ENCODE results near the gene PTPN3. TPM values are rescaled to one million over a fixed set of nuclear protein-coding genes. Genes with fewer than 3 reads are reported as not detected.

PTPN3 gene
- total RNA-seq, 6 experiments from 2014 or later, result not detected

- H3K27me3 Mint-ChIP-seq (ENCODE audit: insufficient read depth), result peaks cover 28% of the 10 kb centered on the region
- H3K36me3 Mint-ChIP-seq (ENCODE audit: low read depth), result no peaks in the 10 kb centered on the region
- H3K27ac Mint-ChIP-seq, result no peak overlapping the region
- no peak for DNase-seq
- no peaks in the 10 kb centered on the region for H3K4me1 Mint-ChIP-seq (ENCODE audit: low read depth)
- H3K4me3 Mint-ChIP-seq, result no peak overlapping the region
- no peak for TF ChIP-seq CTCF (IDR thresholded peaks at IDR 0.05)
- no peaks in the 10 kb centered on the region for H3K9me3 Mint-ChIP-seq
These were observed 115.5 kb downstream of the PTPN3 start for GRCh38 chr9:109382585-109382984.

GRCh38 chr9:109382182-109382581 lies 115.9 kb downstream of the PTPN3 start:
- Mint-ChIP-seq H3K36me3 (ENCODE audit: low read depth) (no peaks in the 10 kb centered on the region), H3K27me3 (ENCODE audit: insufficient read depth) (peaks cover 28% of the 10 kb centered on the region), H3K4me1 (ENCODE audit: low read depth) (no peaks in the 10 kb centered on the region), H3K4me3 (no peak overlapping the region), H3K27ac (no peak overlapping the region), H3K9me3 (no peaks in the 10 kb centered on the region)
- DNase-seq, result no peak
- no peak for TF ChIP-seq CTCF (IDR thresholded peaks at IDR 0.05)

- Mint-ChIP-seq H3K27ac (no peak overlapping the region), H3K27me3 (ENCODE audit: insufficient read depth) (peaks cover 24% of the 10 kb centered on the region), H3K4me1 (ENCODE audit: low read depth) (no peaks in the 10 kb centered on the region), H3K36me3 (ENCODE audit: low read depth) (no peaks in the 10 kb centered on the region), H3K4me3 (no peak overlapping the region), H3K9me3 (no peaks in the 10 kb centered on the region)
- DNase-seq, result no peak
- no peak for TF ChIP-seq CTCF (IDR thresholded peaks at IDR 0.05)
These were observed 116.9 kb downstream of the PTPN3 start for GRCh38 chr9:109381011-109381729.

DNA sequence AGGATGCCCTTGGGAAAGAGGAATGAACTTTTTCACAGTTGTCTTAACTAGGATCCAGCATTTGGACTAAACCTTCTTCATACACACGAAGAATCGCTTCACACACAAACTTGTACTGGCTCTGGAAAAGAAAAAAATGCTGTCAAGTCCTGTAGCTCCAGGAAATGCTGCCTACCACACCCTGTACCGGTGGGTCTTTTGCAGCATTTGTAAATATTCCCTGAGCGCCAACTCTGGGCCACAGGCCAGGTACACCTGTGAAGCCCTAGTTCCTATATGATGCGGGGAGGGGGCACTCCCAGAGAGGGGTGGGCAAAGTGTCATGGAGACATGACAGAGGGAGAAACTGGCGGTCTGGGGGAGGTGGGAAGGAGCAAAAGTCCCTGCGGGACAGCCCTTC lies 118.6 kb downstream of the PTPN3 start:
- H3K27me3 Mint-ChIP-seq (ENCODE audit: insufficient read depth), result peaks cover 22% of the 10 kb centered on the region; the same call in 1 of the 2 replicates
- H3K27ac Mint-ChIP-seq, result no peak overlapping the region
- no peak for TF ChIP-seq CTCF (IDR thresholded peaks at IDR 0.05)
- H3K4me1 Mint-ChIP-seq (ENCODE audit: low read depth), result no peaks in the 10 kb centered on the region
- DNase-seq, result no peak
- H3K36me3 Mint-ChIP-seq (ENCODE audit: low read depth), result no peaks in the 10 kb centered on the region
- H3K9me3 Mint-ChIP-seq, result no peaks in the 10 kb centered on the region
- no peak overlapping the region for H3K4me3 Mint-ChIP-seq

DNA sequence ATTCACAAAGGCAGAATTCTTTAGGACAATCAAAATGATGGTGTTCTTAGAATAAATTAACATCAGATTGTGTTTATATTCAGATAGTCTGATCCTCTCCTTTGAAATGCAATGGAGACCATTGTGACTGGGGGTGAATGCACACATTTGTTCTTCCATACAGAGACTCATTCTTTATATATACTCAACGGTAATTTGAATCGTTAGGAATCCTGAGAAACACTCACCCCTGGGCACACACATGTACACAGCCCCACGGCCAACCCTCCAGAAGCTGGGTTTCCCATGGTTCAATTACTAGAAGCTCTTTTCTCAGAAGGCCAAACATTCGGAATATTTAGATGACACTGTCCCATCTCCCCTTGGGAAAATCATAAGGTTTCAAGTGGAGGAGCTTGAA lies 119.8 kb downstream of the PTPN3 start:
- H3K4me3 Mint-ChIP-seq, result no peak overlapping the region
- TF ChIP-seq CTCF (IDR thresholded peaks at IDR 0.05), result no peak
- no peak for DNase-seq
- no peaks in the 10 kb centered on the region for H3K9me3 Mint-ChIP-seq
- H3K4me1 Mint-ChIP-seq (ENCODE audit: low read depth), result no peaks in the 10 kb centered on the region
- peaks cover 20% of the 10 kb centered on the region; the same call in 1 of the 2 replicates for H3K27me3 Mint-ChIP-seq (ENCODE audit: insufficient read depth)
- H3K36me3 Mint-ChIP-seq (ENCODE audit: low read depth), result no peaks in the 10 kb centered on the region
- no peak overlapping the region for H3K27ac Mint-ChIP-seq
